PC-9 (cell line): ENCODE results near the gene CGRRF1. TPM values are rescaled to one million over a fixed set of nuclear protein-coding genes. Genes with fewer than 3 reads are reported as not detected.

Experiments
- BruUV-seq: library from RNA; stranded (reverse); fragments of 400-500 nt; replicated peaks from 2 replicates; lab custom pipeline; 2021; lab: Mats Ljungman, UMichigan
- CTCF ChIA-PET: fragments of 300-600 bp; sonication (Branson Sonifier 250); formaldehyde crosslinking; loops from one replicate; lab custom pipeline; 2022; ENCODE audit warnings: antibody characterized with exemption; lab: Charles Lee
- POLR2A ChIA-PET: fragments of 300-600 bp; sonication (Branson Sonifier 250); formaldehyde crosslinking; loops from one replicate; lab custom pipeline; 2022; ENCODE audit warnings: antibody characterized with exemption; ENCODE audit not compliant: unreplicated experiment; lab: Charles Lee
- DNase-seq, 2 experiments: peaks; one replicate each; pipeline versions ENCODE4 v3.0.0 to v3.0.0-alpha.2; 2015 to 2022; ENCODE audit warnings: mixed read lengths in 1 of 2
- H2AFZ ChIP-seq: fragments of 200-600 bp; sonication (generic); 2 replicates; pipeline ENCODE4 v1.8.1; 2017; ENCODE audit warnings: antibody characterized with exemption
- H3F3A ChIP-seq: fragments of 200-600 bp; sonication (generic); 2 replicates; pipeline ENCODE4 v1.8.1; 2017; ENCODE audit warnings: antibody characterized with exemption, mild to moderate bottlenecking, low read depth; ENCODE audit not compliant: insufficient read depth
- H3K27ac ChIP-seq: fragments of 200-600 bp; sonication (generic); 2 replicates; pipeline ENCODE4 v1.6.1; 2016; ENCODE audit warnings: mixed run types
- H3K27me3 ChIP-seq: fragments of 200-600 bp; sonication (generic); 2 replicates; pipeline ENCODE4 v1.6.1; 2016; ENCODE audit warnings: low read depth, mixed run types; ENCODE audit not compliant: insufficient read depth
- H3K36me3 ChIP-seq: fragments of 200-600 bp; sonication (generic); 2 replicates; pipeline ENCODE4 v1.6.1; 2016; ENCODE audit warnings: low read depth, mixed run types
- H3K4me1 ChIP-seq: fragments of 200-600 bp; sonication (generic); replicated peaks from 2 replicates; pipeline ENCODE4 v1.6.1; 2016; ENCODE audit warnings: mixed run types; ENCODE audit not compliant: insufficient read depth
- H3K4me2 ChIP-seq: fragments of 200-600 bp; sonication (generic); 2 replicates; pipeline ENCODE4 v1.6.1; 2017; ENCODE audit warnings: mixed run types
- H3K4me3 ChIP-seq: fragments of 200-600 bp; sonication (generic); 2 replicates; pipeline ENCODE4 v1.6.1; 2016; ENCODE audit warnings: mixed run types
- H3K79me2 ChIP-seq: fragments of 200-600 bp; sonication (generic); 2 replicates; pipeline ENCODE4 v1.6.1; 2017; ENCODE audit warnings: low read depth, mixed run types
- H3K9me2 ChIP-seq: fragments of 200-600 bp; sonication (generic); 2 replicates; pipeline ENCODE4 v1.8.1; 2017; ENCODE audit warnings: mild to moderate bottlenecking; ENCODE audit not compliant: insufficient read depth
- H3K9me3 ChIP-seq: fragments of 200-600 bp; sonication (generic); 2 replicates; pipeline ENCODE4 v1.8.1; 2016; ENCODE audit warnings: low read depth; ENCODE audit not compliant: insufficient read depth
- H4K20me1 ChIP-seq: fragments of 200-600 bp; sonication (generic); 2 replicates; pipeline ENCODE4 v1.8.1; 2017; ENCODE audit not compliant: insufficient read depth
- CTCF ChIP-seq: fragments of 200-600 bp; sonication (generic); conservative IDR thresholded peaks from 2 replicates; pipeline ENCODE4 v1.6.1; 2017; ENCODE audit warnings: mixed run types, antibody characterized with exemption, mild to moderate bottlenecking, moderate library complexity
- EZH2 ChIP-seq: fragments of 200-600 bp; sonication (generic); IDR thresholded peaks from 2 replicates; pipeline ENCODE4 v1.8.0; 2017; ENCODE audit warnings: antibody characterized with exemption, low read depth
- intact Hi-C: fragments of 100-400 bp; cut with micrococcal nuclease; formaldehyde crosslinking; loops from one replicate; pipeline ENCODE4 v1.10.0; 2022; ENCODE audit not compliant: unreplicated experiment
- total RNA-seq: library from RNA; stranded (reverse); gene quantifications from 2 replicates; pipeline ENCODE4 v1.2.3, GENCODE V29; 2021

The CGRRF1 gene
- total RNA-seq, 1 experiment from 2014 or later: 11.3 TPM

GRCh38 chr14:54524410-54524809 is 14.7 kb downstream of the CGRRF1 start:
- no peak overlapping the region for H2AFZ ChIP-seq
- no peaks in the 10 kb centered on the region for H3K27me3 ChIP-seq
- no peaks in the 10 kb centered on the region for H4K20me1 ChIP-seq
- TF ChIP-seq EZH2 (no peak), CTCF (no peak)
- H3K79me2 ChIP-seq: no peaks in the 10 kb centered on the region
- no peak overlapping the region for H3K4me2 ChIP-seq
- H3K4me3 ChIP-seq: no peak overlapping the region
- no peak overlapping the region for H3K27ac ChIP-seq
- H3K4me1 ChIP-seq: no peaks in the 10 kb centered on the region
- no peaks in the 10 kb centered on the region for H3K36me3 ChIP-seq
- intact Hi-C loops: no loop called here
- no peaks in the 10 kb centered on the region for H3F3A ChIP-seq
- CTCF ChIA-PET: no interaction called here
- no peaks in the 10 kb centered on the region for H3K9me3 ChIP-seq
- BruUV-seq: no TSS peak
- POLR2A ChIA-PET: no interaction called here
- no peaks in the 10 kb centered on the region for H3K9me2 ChIP-seq
- DNase-seq: no peak

DNA sequence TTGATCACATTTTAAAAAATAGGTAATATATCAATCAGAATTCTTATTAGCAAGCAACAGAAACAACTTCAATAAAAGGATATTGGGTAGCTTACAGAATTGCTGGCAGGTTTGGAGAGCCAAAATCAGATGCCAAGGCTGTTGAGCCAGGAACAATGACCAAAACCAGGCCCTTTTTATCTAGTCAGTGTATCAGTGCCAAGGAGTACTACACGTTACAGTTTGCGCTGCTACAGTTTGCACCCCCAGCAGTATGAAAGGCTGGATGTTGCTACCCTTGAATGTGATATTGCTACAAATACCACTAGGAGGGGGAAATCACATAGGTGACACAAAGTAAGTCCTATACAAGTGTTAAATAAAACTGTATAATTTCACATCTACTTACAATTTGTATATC is 19.3 kb downstream of the CGRRF1 start:
- Histone ChIP-seq H4K20me1 (no peaks in the 10 kb centered on the region), H3K27me3 (no peaks in the 10 kb centered on the region), H3K9me2 (no peaks in the 10 kb centered on the region), H3K9me3 (no peaks in the 10 kb centered on the region), H3K27ac (no peak overlapping the region), H3K4me1 (no peaks in the 10 kb centered on the region), H3K4me3 (no peak overlapping the region), H3K36me3 (no peaks in the 10 kb centered on the region; the same call in 1 of the 2 replicates), H3K4me2 (no peak overlapping the region), H3K79me2 (no peaks in the 10 kb centered on the region), H3F3A (no peaks in the 10 kb centered on the region), H2AFZ (no peak overlapping the region)
- POLR2A ChIA-PET: no interaction called here
- CTCF ChIA-PET: no interaction called here
- intact Hi-C loops: no loop called here
- DNase-seq: no peak
- TF ChIP-seq EZH2 (no peak), CTCF (no peak)
- BruUV-seq: no TSS peak

DNA sequence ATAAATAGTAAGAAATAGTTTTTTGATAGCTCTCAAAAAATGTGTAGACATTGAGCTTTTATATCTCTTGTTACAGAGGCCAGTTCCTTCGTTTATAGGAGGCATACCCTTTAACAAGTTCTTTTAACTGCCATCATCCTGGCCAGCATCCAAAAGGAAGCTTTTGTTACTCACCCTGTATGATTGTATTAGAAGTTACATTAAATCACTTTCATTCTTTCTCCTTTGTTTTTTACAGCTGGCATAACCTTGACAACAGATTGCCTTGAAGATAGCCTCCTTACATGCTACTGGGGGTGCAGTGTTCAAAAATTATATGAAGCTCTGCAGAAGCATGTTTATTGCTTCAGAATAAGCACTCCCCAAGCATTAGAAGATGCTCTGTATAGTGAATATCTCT is 20.1 kb downstream of the CGRRF1 start:
- no peak overlapping the region for H2AFZ ChIP-seq
- no peak overlapping the region for H3K4me3 ChIP-seq
- ChIA-PET CTCF (interaction anchor here (0.5 kb wide), 1 partner anchor 23 kb away, joined by 7 read pairs; no protein-coding TSS in a partner anchor), POLR2A (interaction anchor here (1.1 kb wide), 1 partner anchor 20 kb away, joined by 3 read pairs; the partner anchor contains the start of gene CGRRF1)
- no peaks in the 10 kb centered on the region for H3K27me3 ChIP-seq
- no peaks in the 10 kb centered on the region for H3K9me2 ChIP-seq
- no peaks in the 10 kb centered on the region for H3F3A ChIP-seq
- H4K20me1 ChIP-seq: no peaks in the 10 kb centered on the region
- no peak for DNase-seq
- no peak overlapping the region for H3K4me2 ChIP-seq
- BruUV-seq: no TSS peak
- intact Hi-C loops: no loop called here
- no peaks in the 10 kb centered on the region for H3K79me2 ChIP-seq
- H3K9me3 ChIP-seq: no peaks in the 10 kb centered on the region
- no peaks in the 10 kb centered on the region for H3K4me1 ChIP-seq
- no peak for TF ChIP-seq EZH2
- no peak for TF ChIP-seq CTCF
- H3K27ac ChIP-seq: no peak overlapping the region
- H3K36me3 ChIP-seq: no peaks in the 10 kb centered on the region; the same call in 1 of the 2 replicates
